Body of pancreas (tissue), 4 donors: ENCODE measurements around the gene OSBP2. TPM values are rescaled to one million over a fixed set of nuclear protein-coding genes. Genes with fewer than 3 reads are reported as not detected.

Experiments
- ATAC-seq: fragments of 150-250 bp; one replicate; pipeline ENCODE4 v1.9.1; 2016
- DNase-seq, 4 donors: peaks; one replicate each; pipeline ENCODE4 v3.0.0-alpha.2; 2019
- H3K27ac ChIP-seq, 4 donors: fragments of 200-600 bp; sonication (generic); 1 replicate in 3 of 4; 2 replicates in 1 of 4; pipeline versions ENCODE4 v1.5.1 to v1.6.1; 2016 to 2019; ENCODE audit warnings: mild to moderate bottlenecking in 1 of 4, mixed read lengths in 1 of 4, moderate library complexity in 1 of 4
- H3K27me3 ChIP-seq, 2 donors: fragments of 200-600 bp; sonication (generic); one replicate each; pipeline ENCODE4 v1.6.0; 2016; ENCODE audit warnings: mild to moderate bottlenecking in 1 of 2
- H3K36me3 ChIP-seq, 2 donors: fragments of 200-600 bp; sonication (generic); replicated peaks in 1 of 2; 2 replicates each; pipeline ENCODE4 v1.5.1; 2016; ENCODE audit warnings: low read depth in 2 of 2; ENCODE audit not compliant: insufficient read depth in 1 of 2
- H3K4me1 ChIP-seq: fragments of 200-600 bp; sonication (generic); one replicate; pipeline ENCODE4 v1.6.0; 2016
- H3K4me3 ChIP-seq, 2 donors: fragments of 200-600 bp; sonication (generic); 1 replicate in 1 of 2; 2 replicates in 1 of 2; pipeline ENCODE4 v1.5.1; 2016 to 2019
- H3K9me3 ChIP-seq, 3 donors: fragments of 200-600 bp; sonication (generic); 1 replicate in 2 of 3; 2 replicates in 1 of 3; pipeline ENCODE4 v1.5.1; 2016
- POLR2A ChIP-seq, 3 donors: fragments of 450-650 bp; IDR thresholded peaks; one replicate each; pipeline ENCODE4 v1.6.1; 2016; ENCODE audit warnings: antibody characterized with exemption in 3 of 3, mild to moderate bottlenecking in 2 of 3
- WGBS, 2 donors: methylation state at CpG; one replicate each; pipeline ENCODE4 v1.1.5; 2017; 5-methylcytosine and 5-hydroxymethylcytosine counted together
- intact Hi-C: fragments of 100-400 bp; cut with DNase I; formaldehyde crosslinking; loops from one replicate; pipeline ENCODE4 v1.15.1; 2023
- total RNA-seq, 2 donors: library from RNA; depleted of rRNA; stranded (reverse); fragments of >200 nt; gene quantifications; one replicate each; pipeline ENCODE4 v1.1.0, GENCODE V29; 2016
- TF ChIP-seq, protein P1 (sequence below), 7 experiments: fragments of 450-650 bp in 4 of 7; fragments of 200-600 bp in 3 of 7; sonication (generic) in 3 of 7; IDR thresholded peaks; one replicate each; pipeline ENCODE4 v1.5.1; 2016 to 2019; ENCODE audit warnings: antibody characterized with exemption in 7 of 7

Gene OSBP2
- total RNA-seq, 2 donors from 2014 or later, result 2.3 to 3.0 TPM

- DNase-seq (no peak), ATAC-seq (no peak)
- 94 to 99% methylated on average over 3 of the region's 3 CpGs for WGBS, 2 donors
- H3K9me3 ChIP-seq, result no peaks in the 10 kb centered on the region
- H3K27ac ChIP-seq, result no peak overlapping the region
- H3K36me3 ChIP-seq, result peaks cover 21 to 56% of the 10 kb centered on the region in 2 donors
- H3K27me3 ChIP-seq, result no peaks in the 10 kb centered on the region
- intact Hi-C loops, result no loop called here
- no peak overlapping the region for H3K4me3 ChIP-seq
- H3K4me1 ChIP-seq, result no peaks in the 10 kb centered on the region
- no peak for TF ChIP-seq POLR2A (IDR thresholded peaks at IDR 0.05)
- TF ChIP-seq, protein P1, sequence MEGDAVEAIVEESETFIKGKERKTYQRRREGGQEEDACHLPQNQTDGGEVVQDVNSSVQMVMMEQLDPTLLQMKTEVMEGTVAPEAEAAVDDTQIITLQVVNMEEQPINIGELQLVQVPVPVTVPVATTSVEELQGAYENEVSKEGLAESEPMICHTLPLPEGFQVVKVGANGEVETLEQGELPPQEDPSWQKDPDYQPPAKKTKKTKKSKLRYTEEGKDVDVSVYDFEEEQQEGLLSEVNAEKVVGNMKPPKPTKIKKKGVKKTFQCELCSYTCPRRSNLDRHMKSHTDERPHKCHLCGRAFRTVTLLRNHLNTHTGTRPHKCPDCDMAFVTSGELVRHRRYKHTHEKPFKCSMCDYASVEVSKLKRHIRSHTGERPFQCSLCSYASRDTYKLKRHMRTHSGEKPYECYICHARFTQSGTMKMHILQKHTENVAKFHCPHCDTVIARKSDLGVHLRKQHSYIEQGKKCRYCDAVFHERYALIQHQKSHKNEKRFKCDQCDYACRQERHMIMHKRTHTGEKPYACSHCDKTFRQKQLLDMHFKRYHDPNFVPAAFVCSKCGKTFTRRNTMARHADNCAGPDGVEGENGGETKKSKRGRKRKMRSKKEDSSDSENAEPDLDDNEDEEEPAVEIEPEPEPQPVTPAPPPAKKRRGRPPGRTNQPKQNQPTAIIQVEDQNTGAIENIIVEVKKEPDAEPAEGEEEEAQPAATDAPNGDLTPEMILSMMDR (IDR thresholded peaks at IDR 0.05), result no peak
Measured at GRCh38 chr22:30930228-30930627, 235.6 kb downstream of the OSBP2 start.

DNA sequence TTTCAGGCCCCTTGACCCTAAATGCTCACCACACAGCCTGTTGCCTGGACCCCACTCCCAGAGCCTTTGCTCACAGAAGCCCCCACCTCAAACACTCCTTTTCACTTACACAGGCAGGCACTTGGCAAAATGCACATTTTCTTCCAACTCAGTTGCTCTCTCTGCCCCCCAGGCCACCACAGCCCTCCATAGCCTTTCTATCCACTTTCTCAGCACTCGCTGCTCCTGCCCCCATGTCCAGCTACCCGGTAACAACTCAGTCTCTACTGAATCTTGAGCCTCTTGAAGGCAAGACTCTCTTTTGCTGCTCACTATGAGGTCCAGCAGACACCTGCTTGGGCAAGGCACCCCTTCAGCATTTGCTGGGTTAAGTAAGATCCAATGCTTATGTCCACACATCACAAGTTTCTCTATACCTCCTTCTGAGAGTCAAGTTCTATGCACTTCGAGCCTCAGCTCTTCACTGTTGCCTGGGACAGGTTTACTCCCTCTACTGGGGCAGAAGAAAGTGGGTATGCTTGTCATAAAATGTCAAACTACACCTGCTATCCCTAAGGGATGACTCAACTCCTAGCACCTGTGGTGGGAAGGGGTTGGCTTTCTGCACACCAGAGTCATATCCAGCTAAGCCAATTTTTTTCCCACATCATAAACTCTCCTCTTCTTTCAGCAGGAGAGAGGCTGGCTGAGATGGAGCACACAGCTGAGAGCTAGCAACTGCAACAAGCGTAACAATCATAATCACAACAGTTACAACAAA is 237.0 kb downstream of the OSBP2 start:
- H3K36me3 ChIP-seq, result peaks cover 21 to 67% of the 10 kb centered on the region in 2 donors
- no peak overlapping the region for H3K4me3 ChIP-seq
- WGBS, 2 donors, result 92 to 98% methylated on average over 4 of the region's 4 CpGs
- H3K27ac ChIP-seq, result no peak overlapping the region
- H3K4me1 ChIP-seq, result no peaks in the 10 kb centered on the region
- ATAC-seq (no peak), DNase-seq (no peak)
- intact Hi-C loops, result no loop called here
- no peaks in the 10 kb centered on the region for H3K9me3 ChIP-seq
- no peaks in the 10 kb centered on the region for H3K27me3 ChIP-seq
- TF ChIP-seq POLR2A (IDR thresholded peaks at IDR 0.05), result no peak
- TF ChIP-seq, protein P1 (IDR thresholded peaks at IDR 0.05), result no peak

- intact Hi-C loops, result no loop called here
- ATAC-seq (no peak), DNase-seq (no peak)
- Histone ChIP-seq H3K4me3 (no peak overlapping the region), H3K27me3 (no peaks in the 10 kb centered on the region), H3K36me3 (peaks cover 21 to 66% of the 10 kb centered on the region in 2 donors), H3K9me3 (no peaks in the 10 kb centered on the region), H3K27ac (no peak overlapping the region), H3K4me1 (no peaks in the 10 kb centered on the region)
- TF ChIP-seq, protein P1 (IDR thresholded peaks at IDR 0.05), result no peak
- no peak for TF ChIP-seq POLR2A (IDR thresholded peaks at IDR 0.05)
- 92 to 94% methylated on average over 15 to 16 of the region's 16 CpGs for WGBS, 2 donors
Measured at GRCh38 chr22:30932661-30933060, 238.0 kb downstream of the OSBP2 start.

GRCh38 chr22:30933457-30933856 is 238.8 kb downstream of the OSBP2 start:
- Histone ChIP-seq H3K9me3 (no peaks in the 10 kb centered on the region), H3K4me1 (no peaks in the 10 kb centered on the region), H3K4me3 (no peak overlapping the region), H3K36me3 (peaks cover 21 to 66% of the 10 kb centered on the region in 2 donors), H3K27me3 (no peaks in the 10 kb centered on the region), H3K27ac (no peak overlapping the region)
- intact Hi-C loops, result no loop called here
- no peak for ATAC-seq
- no peak for DNase-seq
- WGBS, 2 donors, result 78 to 88% methylated on average over 6 to 7 of the region's 7 CpGs
- TF ChIP-seq POLR2A (IDR thresholded peaks at IDR 0.05), result no peak
- TF ChIP-seq, protein P1 (IDR thresholded peaks at IDR 0.05), result no peak

GRCh38 chr22:30934053-30934452 is 239.4 kb downstream of the OSBP2 start:
- Histone ChIP-seq H3K27me3 (no peaks in the 10 kb centered on the region), H3K4me1 (no peaks in the 10 kb centered on the region), H3K27ac (no peak overlapping the region), H3K9me3 (no peaks in the 10 kb centered on the region), H3K4me3 (no peak overlapping the region), H3K36me3 (peaks cover 21 to 66% of the 10 kb centered on the region in 2 donors)
- TF ChIP-seq POLR2A (IDR thresholded peaks at IDR 0.05), result no peak
- TF ChIP-seq, protein P1 (IDR thresholded peaks at IDR 0.05), result no peak
- WGBS, 2 donors, result 90 to 98% methylated on average over 8 of the region's 8 CpGs
- DNase-seq (no peak), ATAC-seq (no peak)
- intact Hi-C loops, result no loop called here
